HL-60 (cell line): Measurements from ENCODE around the gene CARD9.
"Not testable (repeated sequence)": the region's sequence is repeated elsewhere in the genome, so short reads cannot be mapped to it uniquely, and the experiment has no call there.

Experiments used
- POLR2AphosphoS5 ChIP-seq: IDR thresholded peaks from 2 replicates; pipeline ENCODE4 v1.6.1; 2012; ENCODE audit warnings: low read depth
- SPI1 ChIP-seq: IDR thresholded peaks from 2 replicates; pipeline ENCODE4 v1.6.1; 2012; ENCODE audit warnings: low read depth, mild to moderate bottlenecking, borderline replicate concordance
- TF ChIP-seq, protein P1 (sequence below): IDR thresholded peaks from one replicate; pipeline ENCODE4 v1.5.1; 2011; ENCODE audit warnings: low read length, control low read depth, inconsistent platforms; ENCODE audit not compliant: insufficient read depth
- TF ChIP-seq, protein P2 (sequence below): IDR thresholded peaks from 2 replicates; pipeline ENCODE4 v1.6.1; 2012; ENCODE audit warnings: low read depth; ENCODE audit not compliant: insufficient replicate concordance

DNA sequence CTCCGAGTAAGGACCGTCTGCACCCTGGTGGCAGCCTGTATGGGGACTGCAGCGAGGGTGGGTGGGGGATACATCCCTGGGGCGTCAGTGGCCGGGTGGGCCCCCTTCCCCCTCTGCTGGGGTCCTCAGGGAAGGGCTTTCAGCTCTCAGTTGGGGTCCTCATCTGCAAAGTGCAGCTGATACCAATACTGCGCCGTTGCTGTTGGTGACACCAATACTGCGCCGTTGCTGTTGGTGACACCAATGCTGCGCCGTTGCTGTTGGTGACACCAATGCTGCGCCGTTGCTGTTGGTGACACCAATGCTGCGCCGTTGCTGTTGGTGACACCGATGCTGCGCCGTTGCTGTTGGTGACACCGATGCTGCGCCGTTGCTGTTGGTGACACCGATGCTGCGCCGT lies 21.6 kb downstream of the CARD9 start:
- TF ChIP-seq, protein P1, sequence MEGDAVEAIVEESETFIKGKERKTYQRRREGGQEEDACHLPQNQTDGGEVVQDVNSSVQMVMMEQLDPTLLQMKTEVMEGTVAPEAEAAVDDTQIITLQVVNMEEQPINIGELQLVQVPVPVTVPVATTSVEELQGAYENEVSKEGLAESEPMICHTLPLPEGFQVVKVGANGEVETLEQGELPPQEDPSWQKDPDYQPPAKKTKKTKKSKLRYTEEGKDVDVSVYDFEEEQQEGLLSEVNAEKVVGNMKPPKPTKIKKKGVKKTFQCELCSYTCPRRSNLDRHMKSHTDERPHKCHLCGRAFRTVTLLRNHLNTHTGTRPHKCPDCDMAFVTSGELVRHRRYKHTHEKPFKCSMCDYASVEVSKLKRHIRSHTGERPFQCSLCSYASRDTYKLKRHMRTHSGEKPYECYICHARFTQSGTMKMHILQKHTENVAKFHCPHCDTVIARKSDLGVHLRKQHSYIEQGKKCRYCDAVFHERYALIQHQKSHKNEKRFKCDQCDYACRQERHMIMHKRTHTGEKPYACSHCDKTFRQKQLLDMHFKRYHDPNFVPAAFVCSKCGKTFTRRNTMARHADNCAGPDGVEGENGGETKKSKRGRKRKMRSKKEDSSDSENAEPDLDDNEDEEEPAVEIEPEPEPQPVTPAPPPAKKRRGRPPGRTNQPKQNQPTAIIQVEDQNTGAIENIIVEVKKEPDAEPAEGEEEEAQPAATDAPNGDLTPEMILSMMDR, result not testable (repeated sequence)
- TF ChIP-seq SPI1, POLR2AphosphoS5: not testable (repeated sequence)
- TF ChIP-seq, protein P2, sequence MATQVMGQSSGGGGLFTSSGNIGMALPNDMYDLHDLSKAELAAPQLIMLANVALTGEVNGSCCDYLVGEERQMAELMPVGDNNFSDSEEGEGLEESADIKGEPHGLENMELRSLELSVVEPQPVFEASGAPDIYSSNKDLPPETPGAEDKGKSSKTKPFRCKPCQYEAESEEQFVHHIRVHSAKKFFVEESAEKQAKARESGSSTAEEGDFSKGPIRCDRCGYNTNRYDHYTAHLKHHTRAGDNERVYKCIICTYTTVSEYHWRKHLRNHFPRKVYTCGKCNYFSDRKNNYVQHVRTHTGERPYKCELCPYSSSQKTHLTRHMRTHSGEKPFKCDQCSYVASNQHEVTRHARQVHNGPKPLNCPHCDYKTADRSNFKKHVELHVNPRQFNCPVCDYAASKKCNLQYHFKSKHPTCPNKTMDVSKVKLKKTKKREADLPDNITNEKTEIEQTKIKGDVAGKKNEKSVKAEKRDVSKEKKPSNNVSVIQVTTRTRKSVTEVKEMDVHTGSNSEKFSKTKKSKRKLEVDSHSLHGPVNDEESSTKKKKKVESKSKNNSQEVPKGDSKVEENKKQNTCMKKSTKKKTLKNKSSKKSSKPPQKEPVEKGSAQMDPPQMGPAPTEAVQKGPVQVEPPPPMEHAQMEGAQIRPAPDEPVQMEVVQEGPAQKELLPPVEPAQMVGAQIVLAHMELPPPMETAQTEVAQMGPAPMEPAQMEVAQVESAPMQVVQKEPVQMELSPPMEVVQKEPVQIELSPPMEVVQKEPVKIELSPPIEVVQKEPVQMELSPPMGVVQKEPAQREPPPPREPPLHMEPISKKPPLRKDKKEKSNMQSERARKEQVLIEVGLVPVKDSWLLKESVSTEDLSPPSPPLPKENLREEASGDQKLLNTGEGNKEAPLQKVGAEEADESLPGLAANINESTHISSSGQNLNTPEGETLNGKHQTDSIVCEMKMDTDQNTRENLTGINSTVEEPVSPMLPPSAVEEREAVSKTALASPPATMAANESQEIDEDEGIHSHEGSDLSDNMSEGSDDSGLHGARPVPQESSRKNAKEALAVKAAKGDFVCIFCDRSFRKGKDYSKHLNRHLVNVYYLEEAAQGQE, result not testable (repeated sequence)
